B cell (primary cell): ENCODE data around the gene PARK7. TPM values are rescaled to one million over a fixed set of nuclear protein-coding genes. Genes with fewer than 3 reads are reported as not detected.
A peak's percentile ranks its signal among the peaks of the same experiment; 100 is the strongest.

Source experiments
- ATAC-seq: fragments of 200-7000 bp; cut with Tn5 transposase; one replicate; pipeline ENCODE4 v1.10.0; 2021; ENCODE audit warnings: low read depth, mild to moderate bottlenecking, moderate number of reproducible peaks, moderate library complexity
- CTCF ChIA-PET: fragments of 350-600 bp; sonication (Branson Sonifier 250); formaldehyde crosslinking; loops from one replicate; lab custom pipeline; 2021; ENCODE audit warnings: antibody characterized with exemption, inconsistent platforms; lab: Charles Lee
- POLR2A ChIA-PET: fragments of 350-600 bp; sonication (Branson Sonifier 250); formaldehyde crosslinking; loops from one replicate; lab custom pipeline; 2021; ENCODE audit warnings: antibody characterized with exemption; lab: Charles Lee
- DNase-seq: peaks from one replicate; pipeline ENCODE4 v3.0.0; 2013
- H2AFZ ChIP-seq: 2 replicates; pipeline ENCODE4 v1.6.1; 2012; ENCODE audit warnings: mild to moderate bottlenecking, low read depth, low read length; ENCODE audit not compliant: insufficient read depth, poor library complexity, severe bottlenecking
- H3K27ac ChIP-seq, 2 donors: 1 replicate in 1 of 2; 2 replicates in 1 of 2; pipeline ENCODE4 v1.5.1; 2012 to 2013; ENCODE audit warnings: low read length in 2 of 2, mild to moderate bottlenecking in 2 of 2, moderate library complexity in 1 of 2
- H3K27me3 ChIP-seq, 4 experiments: fragments of 200-600 bp in 1 of 4; sonication (generic) in 1 of 4; replicated peaks in 1 of 4; 1 replicate in 2 of 4; 2 replicates in 2 of 4; pipeline versions ENCODE4 v1.6.1 to v1.7.0; 2013 to 2016; ENCODE audit warnings: low read length in 3 of 4, mild to moderate bottlenecking in 2 of 4, mixed read lengths in 1 of 4, moderate library complexity in 1 of 4; ENCODE audit not compliant: insufficient read depth in 4 of 4, control insufficient read depth in 3 of 4; ENCODE audit errors: control extremely low read depth in 1 of 4
- H3K36me3 ChIP-seq, 2 experiments: replicated peaks in 1 of 2; 1 replicate in 1 of 2; 2 replicates in 1 of 2; pipeline versions ENCODE4 v1.6.1 to v1.7.1; 2013; ENCODE audit warnings: low read length in 1 of 2; ENCODE audit not compliant: insufficient read depth in 2 of 2, control insufficient read depth in 1 of 2; ENCODE audit errors: control extremely low read depth in 1 of 2, extremely low read depth in 1 of 2
- H3K4me1 ChIP-seq, 2 donors: fragments of 200-600 bp in 1 of 2; sonication (generic) in 1 of 2; 1 replicate in 1 of 2; 2 replicates in 1 of 2; pipeline versions ENCODE4 v1.5.1 to v1.6.1; 2013 to 2017; ENCODE audit warnings: low read length in 2 of 2; ENCODE audit not compliant: control insufficient read depth in 2 of 2, insufficient read depth in 2 of 2
- H3K4me2 ChIP-seq: replicated peaks from 2 replicates; pipeline ENCODE3; 2012; ENCODE audit warnings: mild to moderate bottlenecking, low read depth, low read length; ENCODE audit not compliant: poor library complexity, severe bottlenecking
- H3K4me3 ChIP-seq, 5 experiments: fragments of 200-600 bp in 1 of 5; sonication (generic) in 1 of 5; 1 replicate in 3 of 5; 2 replicates in 2 of 5; pipeline versions ENCODE4 v1.5.1 to v1.7.0; 2011 to 2016; ENCODE audit warnings: low read length in 4 of 5, mild to moderate bottlenecking in 4 of 5, low read depth in 2 of 5, control low read depth in 1 of 5, moderate library complexity in 1 of 5; ENCODE audit not compliant: insufficient read depth in 1 of 5; ENCODE audit errors: control extremely low read depth in 1 of 5, extremely low read depth in 1 of 5
- H3K79me2 ChIP-seq: fragments of 200-600 bp; sonication (generic); one replicate; pipeline ENCODE4 v1.6.0; 2016; ENCODE audit warnings: low read length; ENCODE audit not compliant: control insufficient read depth, insufficient read depth
- H3K9ac ChIP-seq: fragments of 200-600 bp; sonication (generic); 2 replicates; pipeline ENCODE4 v1.6.1; 2017; ENCODE audit warnings: mild to moderate bottlenecking, low read length, moderate library complexity
- H3K9me3 ChIP-seq, 3 donors: one replicate each; pipeline versions ENCODE4 v1.6.1 to v1.7.1; 2013; ENCODE audit warnings: low read length in 2 of 3; ENCODE audit not compliant: control insufficient read depth in 2 of 3, insufficient read depth in 1 of 3; ENCODE audit errors: control extremely low read depth in 1 of 3
- H4K20me1 ChIP-seq: 2 replicates; pipeline ENCODE4 v1.6.0; 2012; ENCODE audit warnings: mild to moderate bottlenecking, low read length; ENCODE audit not compliant: insufficient read depth, control insufficient read depth, poor library complexity, severe bottlenecking
- H3K27ac Mint-ChIP-seq: one replicate; pipeline ENCODE4 v1.8.0; 2021; ENCODE audit warnings: mixed read lengths
- H3K27me3 Mint-ChIP-seq: one replicate; pipeline ENCODE4 v1.8.0; 2021; ENCODE audit warnings: mixed read lengths
- H3K4me1 Mint-ChIP-seq: one replicate; pipeline ENCODE4 v1.8.0; 2021; ENCODE audit warnings: mixed read lengths
- H3K4me3 Mint-ChIP-seq: one replicate; pipeline ENCODE4 v1.8.0; 2021; ENCODE audit warnings: mixed read lengths
- H3K9me3 Mint-ChIP-seq: one replicate; pipeline ENCODE4 v1.8.0; 2022; ENCODE audit warnings: mixed read lengths; ENCODE audit not compliant: insufficient read depth
- EZH2 ChIP-seq: IDR thresholded peaks from 2 replicates; pipeline ENCODE4 v1.6.1; 2012; ENCODE audit warnings: borderline replicate concordance, low read depth, mild to moderate bottlenecking, moderate library complexity, low read length; ENCODE audit not compliant: insufficient read depth, poor library complexity, severe bottlenecking
- WGBS: methylation state at CpG from one replicate; pipeline ENCODE4 v1.1.5; 2013; ENCODE audit warnings: missing lambda C conversion rate; ENCODE audit not compliant: insufficient coverage; 5-methylcytosine and 5-hydroxymethylcytosine counted together
- intact Hi-C: fragments of 100-400 bp; cut with micrococcal nuclease; formaldehyde crosslinking; loops from one replicate; pipeline ENCODE4 v1.10.0; 2022
- polyA plus RNA-seq: library from polyadenylated mRNA; depleted of rRNA; stranded (reverse); fragments of >200 nt; gene quantifications from 2 replicates; pipeline ENCODE4 v1.2.3, GENCODE V29; 2012
- total RNA-seq, 2 donors: library from RNA; stranded (reverse); fragments of 120-200 nt in 1 of 2; gene quantifications; 1 replicate in 1 of 2; 2 replicates in 1 of 2; pipeline versions ENCODE4 v1.2.3 to v1.2.4, GENCODE V29; 2013 to 2022
- TF ChIP-seq, protein P1 (sequence below): fragments of 200-600 bp; IDR thresholded peaks from one replicate; pipeline ENCODE4 v1.8.0; 2022; ENCODE audit warnings: antibody characterized with exemption, mild to moderate bottlenecking

The PARK7 gene
- total and polyA plus RNA-seq, 2 donors (not counting 1 experiment from before 2014, with no cell fraction given): 63.9 to 118 TPM

- DNase-seq: no peak
- Mint-ChIP-seq H3K9me3 (no peaks in the 10 kb centered on the region), H3K4me3 (no peak overlapping the region), H3K4me1 (no peaks in the 10 kb centered on the region), H3K27me3 (peaks cover 27% of the 10 kb centered on the region), H3K27ac (no peak overlapping the region)
- no peak for ATAC-seq
- Histone ChIP-seq H4K20me1 (no peaks in the 10 kb centered on the region), H3K4me2 (no peak overlapping the region), H3K36me3 (no peaks in the 10 kb centered on the region), H3K27ac (no peak overlapping the region), H3K9ac (no peak overlapping the region), H2AFZ (no peak overlapping the region), H3K27me3 (peaks cover 0 to 25% (median 11%) of the 10 kb centered on the region in 4 experiments), H3K4me3 (no peak overlapping the region), H3K9me3 (no peaks in the 10 kb centered on the region), H3K79me2 (no peaks in the 10 kb centered on the region), H3K4me1 (peaks cover 3 to 4% of the 10 kb centered on the region in 2 donors)
- POLR2A ChIA-PET: no interaction called here
- no peak for TF ChIP-seq EZH2
- WGBS: 86% methylated on average over 5 of the region's 10 CpGs
- CTCF ChIA-PET: interaction anchor here (0.7 to 9.9 kb wide), 33 partner anchors 9 to 844 kb away, joined by 3 to 182 read pairs (median 5); partner anchors contain the start of genes ERRFI1 and PARK7
- intact Hi-C loops: no loop called here
Observed at GRCh38 chr1:8014381-8014988, 53.0 kb downstream of the PARK7 start.

- Mint-ChIP-seq H3K4me1 (peaks cover 4% of the 10 kb centered on the region), H3K27ac (no peak overlapping the region), H3K27me3 (peaks cover 27% of the 10 kb centered on the region), H3K9me3 (no peaks in the 10 kb centered on the region), H3K4me3 (no peak overlapping the region)
- Histone ChIP-seq H3K4me1 (peaks cover 3 to 8% of the 10 kb centered on the region in 2 donors), H2AFZ (no peak overlapping the region), H3K27ac (no peak overlapping the region), H3K36me3 (no peaks in the 10 kb centered on the region), H4K20me1 (no peaks in the 10 kb centered on the region), H3K9me3 (peaks cover 0 to under 1% (median 0%) of the 10 kb centered on the region in 3 donors), H3K4me3 (no peak overlapping the region), H3K27me3 (peaks cover 0 to 25% (median 11%) of the 10 kb centered on the region in 4 experiments), H3K79me2 (no peaks in the 10 kb centered on the region), H3K4me2 (no peak overlapping the region), H3K9ac (no peak overlapping the region)
- CTCF ChIA-PET: interaction anchor here (0.6 to 9.9 kb wide), 38 partner anchors 8 to 862 kb away, joined by 3 to 182 read pairs (median 4); partner anchors contain the start of genes ERRFI1 and PARK7
- POLR2A ChIA-PET: no interaction called here
- DNase-seq (peak; percentile 68), ATAC-seq (peak; percentile 57)
- intact Hi-C loops: loop anchor here (1.0 kb wide), 1 partner anchor 334 kb away; no protein-coding TSS in a partner anchor
- TF ChIP-seq, protein P1, sequence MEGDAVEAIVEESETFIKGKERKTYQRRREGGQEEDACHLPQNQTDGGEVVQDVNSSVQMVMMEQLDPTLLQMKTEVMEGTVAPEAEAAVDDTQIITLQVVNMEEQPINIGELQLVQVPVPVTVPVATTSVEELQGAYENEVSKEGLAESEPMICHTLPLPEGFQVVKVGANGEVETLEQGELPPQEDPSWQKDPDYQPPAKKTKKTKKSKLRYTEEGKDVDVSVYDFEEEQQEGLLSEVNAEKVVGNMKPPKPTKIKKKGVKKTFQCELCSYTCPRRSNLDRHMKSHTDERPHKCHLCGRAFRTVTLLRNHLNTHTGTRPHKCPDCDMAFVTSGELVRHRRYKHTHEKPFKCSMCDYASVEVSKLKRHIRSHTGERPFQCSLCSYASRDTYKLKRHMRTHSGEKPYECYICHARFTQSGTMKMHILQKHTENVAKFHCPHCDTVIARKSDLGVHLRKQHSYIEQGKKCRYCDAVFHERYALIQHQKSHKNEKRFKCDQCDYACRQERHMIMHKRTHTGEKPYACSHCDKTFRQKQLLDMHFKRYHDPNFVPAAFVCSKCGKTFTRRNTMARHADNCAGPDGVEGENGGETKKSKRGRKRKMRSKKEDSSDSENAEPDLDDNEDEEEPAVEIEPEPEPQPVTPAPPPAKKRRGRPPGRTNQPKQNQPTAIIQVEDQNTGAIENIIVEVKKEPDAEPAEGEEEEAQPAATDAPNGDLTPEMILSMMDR: peak; percentile 80
- no peak for TF ChIP-seq EZH2
- WGBS: 93% methylated on average over 3 of the region's 8 CpGs
Observed at GRCh38 chr1:8015036-8015808, 53.7 kb downstream of the PARK7 start.
